Measurements from ENCODE around the gene NCKAP5.

Gene NCKAP5

GRCh38 chr2:132969371-132969985 lies 598.8 kb downstream of the NCKAP5 start:
- DNase-seq, result no peak

- DNase-seq, result no peak
Measured at GRCh38 chr2:132965460-132965859, 602.8 kb downstream of the NCKAP5 start.

- DNase-seq, result no peak
Measured at GRCh38 chr2:132963161-132963560, 605.1 kb downstream of the NCKAP5 start.

GRCh38 chr2:132958887-132959286 lies 609.4 kb downstream of the NCKAP5 start:
- DNase-seq, result no peak

GRCh38 chr2:132955871-132956615 lies 612.2 kb downstream of the NCKAP5 start:
- no peak for DNase-seq

GRCh38 chr2:132953771-132954170 lies 614.5 kb downstream of the NCKAP5 start:
- DNase-seq, result no peak

GRCh38 chr2:132951008-132951714 lies 617.1 kb downstream of the NCKAP5 start:
- no peak for DNase-seq

GRCh38 chr2:132949108-132949507 lies 619.2 kb downstream of the NCKAP5 start:
- DNase-seq, result no peak

- DNase-seq, result no peak
Measured at GRCh38 chr2:132948211-132948610, 620.1 kb downstream of the NCKAP5 start.

GRCh38 chr2:132943829-132944228 lies 624.4 kb downstream of the NCKAP5 start:
- DNase-seq, result no peak

GRCh38 chr2:132941296-132942020 lies 626.8 kb downstream of the NCKAP5 start:
- no peak for DNase-seq

- no peak for DNase-seq
Measured at GRCh38 chr2:132937629-132938028, 630.6 kb downstream of the NCKAP5 start.

GRCh38 chr2:132936791-132937190 lies 631.5 kb downstream of the NCKAP5 start:
- no peak for DNase-seq

GRCh38 chr2:132936261-132936660 lies 632.0 kb downstream of the NCKAP5 start:
- no peak for DNase-seq

GRCh38 chr2:132929786-132930185 lies 638.5 kb downstream of the NCKAP5 start:
- no peak for DNase-seq

GRCh38 chr2:132923787-132924186 lies 644.5 kb downstream of the NCKAP5 start:
- DNase-seq, result no peak

- no peak for DNase-seq
Measured at GRCh38 chr2:132915812-132916549, 652.3 kb downstream of the NCKAP5 start.

- no peak for DNase-seq
Measured at GRCh38 chr2:132911726-132912724, 656.2 kb downstream of the NCKAP5 start.

- no peak for DNase-seq
Measured at GRCh38 chr2:132910432-132910831, 657.8 kb downstream of the NCKAP5 start.

- DNase-seq, result no peak
Measured at GRCh38 chr2:132909427-132909826, 658.8 kb downstream of the NCKAP5 start.

GRCh38 chr2:132904142-132904842 lies 664.0 kb downstream of the NCKAP5 start:
- no peak for DNase-seq

All from activated CD4-positive, alpha-beta T cell treated with anti-CD3 and anti-CD28 coated beads for 1 hour (primary cell).